Psoas muscle (tissue), 8 donors: Measurements from ENCODE around the gene NEK3. TPM values are rescaled to one million over a fixed set of nuclear protein-coding genes. Genes with fewer than 3 reads are reported as not detected.

Experiments
- ATAC-seq, 4 donors: fragments of 200-7000 bp; cut with Tn5 transposase; one replicate each; pipeline ENCODE4 v1.9.1; 2020; ENCODE audit warnings: moderate library complexity in 3 of 4, mild to moderate bottlenecking in 2 of 4
- DNase-seq, 2 donors: peaks; one replicate each; pipeline ENCODE4 v3.0.0-alpha.2; 2020
- H3K27ac ChIP-seq: fragments of 200-600 bp; one replicate; pipeline ENCODE4 v1.8.0; 2022
- H3K27me3 ChIP-seq, 3 donors: fragments of 200-600 bp in 1 of 3; one replicate each; pipeline versions ENCODE4 v1.6.1 to v1.8.0; 2013 to 2022; ENCODE audit warnings: low read length in 2 of 3, mild to moderate bottlenecking in 2 of 3, moderate library complexity in 1 of 3; ENCODE audit not compliant: insufficient read depth in 3 of 3
- H3K36me3 ChIP-seq, 2 donors: fragments of 200-600 bp in 1 of 2; one replicate each; pipeline versions ENCODE4 v1.6.1 to v1.8.0; 2013 to 2022; ENCODE audit warnings: low read depth in 1 of 2, mild to moderate bottlenecking in 1 of 2, moderate library complexity in 1 of 2; ENCODE audit not compliant: insufficient read depth in 1 of 2
- H3K4me1 ChIP-seq: fragments of 200-600 bp; one replicate; pipeline ENCODE4 v1.8.0; 2022
- H3K4me3 ChIP-seq: fragments of 200-600 bp; one replicate; pipeline ENCODE4 v1.8.0; 2022; ENCODE audit warnings: mild to moderate bottlenecking
- H3K9me3 ChIP-seq: fragments of 200-600 bp; one replicate; pipeline ENCODE4 v1.8.0; 2022
- CTCF ChIP-seq: fragments of 200-600 bp; IDR thresholded peaks from one replicate; pipeline ENCODE4 v1.8.0; 2022; ENCODE audit warnings: antibody characterized with exemption
- WGBS, 3 donors: extraction: QIAGEN DNeasy Blood & Tissue Kit; methylation state at CpG; one replicate each; pipeline versions ENCODE4 v1.1.6 to v1.1.7; 2013; 5-methylcytosine and 5-hydroxymethylcytosine counted together
- intact Hi-C, 2 donors: fragments of 100-400 bp; cut with DNase I; formaldehyde crosslinking; loops; one replicate each; pipeline versions ENCODE4 v1.11.0 to v1.14.2; 2022
- polyA plus RNA-seq, 3 donors: library from polyadenylated mRNA; stranded (reverse); fragments of 200-250 nt; gene quantifications; one replicate each; pipeline ENCODE4 v1.2.3, GENCODE V29; 2013
- total RNA-seq, 4 donors: library from RNA; stranded (reverse); fragmentation: NEBNext Ultra II Directional in 2 of 4; extraction: Animal tissue kit (Norgen Biotek cat#: 25700) in 2 of 4; gene quantifications; one replicate each; pipeline versions ENCODE4 v1.2.1 to v1.2.4, GENCODE V29; 2021 to 2023
- donor health status: healthy with polysubstance abuse.
- donor health status: DM: no; HTN: no; CAD: no; lungs with moderate emphysema.
- donor health status: Bipolar disorder and iron deficiency.
- donor health status: healthy.
- donor health status: DM: yes; HTN: yes; CAD: no.
- donor health status: DM: no; HTN: no; CAD: no.
- donor health status: DM: no; HTN: no; CAD: no.
- donor health status: DM: yes; HTN: yes; CAD: no.

The NEK3 gene
- total and polyA plus RNA-seq, 7 donors, result 3.1 to 5.3 (median 4.7) TPM

- ATAC-seq (no peak), DNase-seq (no peak)
- WGBS, 3 donors, result 78 to 91% (median 85%) methylated on average over 3 of the region's 3 CpGs
- H3K27me3 ChIP-seq, result no peaks in the 10 kb centered on the region
- no peak overlapping the region for H3K4me3 ChIP-seq
- TF ChIP-seq CTCF, result no peak
- peaks cover 0 to 12% of the 10 kb centered on the region in 2 donors for H3K36me3 ChIP-seq
- H3K9me3 ChIP-seq, result no peaks in the 10 kb centered on the region
- H3K27ac ChIP-seq, result no peak overlapping the region
- peaks cover 4% of the 10 kb centered on the region for H3K4me1 ChIP-seq
- intact Hi-C loops, result no loop called here
Observed at GRCh38 chr13:52161181-52161646, 1.8 kb upstream of the NEK3 start.

DNA sequence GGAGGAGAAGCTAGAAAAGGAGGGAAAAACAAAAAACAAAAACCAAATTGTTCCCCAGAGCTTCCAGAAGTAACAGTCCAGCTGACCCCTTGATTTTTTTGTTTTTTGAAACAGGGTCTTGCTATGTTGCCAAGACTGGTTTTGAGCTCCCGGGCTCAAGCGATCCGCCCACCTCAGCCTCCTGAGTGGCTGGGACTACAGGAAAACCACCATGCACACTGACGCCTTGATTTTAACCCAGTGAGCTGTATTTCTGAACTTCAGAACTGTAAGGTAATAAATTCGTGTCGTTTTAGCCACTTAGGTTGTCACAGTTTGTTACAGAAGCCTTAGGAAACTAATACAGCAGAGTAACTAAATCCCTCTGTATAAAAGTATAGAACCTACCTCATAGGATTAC lies 1.1 kb upstream of the NEK3 start:
- Histone ChIP-seq H3K27ac (no peak overlapping the region), H3K4me3 (no peak overlapping the region), H3K4me1 (peaks cover 4% of the 10 kb centered on the region), H3K36me3 (peaks cover 0 to 6% of the 10 kb centered on the region in 2 donors), H3K27me3 (no peaks in the 10 kb centered on the region), H3K9me3 (no peaks in the 10 kb centered on the region)
- WGBS, 3 donors, result 55 to 69% (median 64%) methylated on average over 6 of the region's 6 CpGs
- DNase-seq (no peak), ATAC-seq (no peak)
- TF ChIP-seq CTCF, result no peak
- intact Hi-C loops, result no loop called here

GRCh38 chr13:52160053-52160452 lies 656 bp upstream of the NEK3 start:
- TF ChIP-seq CTCF, result no peak
- WGBS, 3 donors, result 90 to 95% (median 94%) methylated on average over 6 of the region's 6 CpGs
- Histone ChIP-seq H3K27ac (no peak overlapping the region), H3K9me3 (no peaks in the 10 kb centered on the region), H3K4me1 (peaks cover 4% of the 10 kb centered on the region), H3K4me3 (peak overlapping the region; percentile 97), H3K36me3 (peaks cover 0 to 6% of the 10 kb centered on the region in 2 donors), H3K27me3 (no peaks in the 10 kb centered on the region)
- no peak for DNase-seq
- intact Hi-C loops, result no loop called here
- no peak for ATAC-seq

GRCh38 chr13:52158629-52159158 lies 703 bp downstream of the NEK3 start:
- peak; percentile 27 to 52 for DNase-seq
- Histone ChIP-seq H3K4me3 (peak overlapping the region; percentile 97), H3K27ac (peak overlapping the region; percentile 76), H3K36me3 (peaks cover 0 to 3% of the 10 kb centered on the region in 2 donors), H3K9me3 (no peaks in the 10 kb centered on the region), H3K4me1 (peaks cover 4% of the 10 kb centered on the region), H3K27me3 (no peaks in the 10 kb centered on the region)
- TF ChIP-seq CTCF, result no peak
- WGBS, 3 donors, result 9 to 10% (median 9%) methylated on average over 17 of the region's 17 CpGs
- intact Hi-C loops, result no loop called here
- ATAC-seq, result peak in 3 of 4 donors; percentile 12 to 47 (median 24)

DNA sequence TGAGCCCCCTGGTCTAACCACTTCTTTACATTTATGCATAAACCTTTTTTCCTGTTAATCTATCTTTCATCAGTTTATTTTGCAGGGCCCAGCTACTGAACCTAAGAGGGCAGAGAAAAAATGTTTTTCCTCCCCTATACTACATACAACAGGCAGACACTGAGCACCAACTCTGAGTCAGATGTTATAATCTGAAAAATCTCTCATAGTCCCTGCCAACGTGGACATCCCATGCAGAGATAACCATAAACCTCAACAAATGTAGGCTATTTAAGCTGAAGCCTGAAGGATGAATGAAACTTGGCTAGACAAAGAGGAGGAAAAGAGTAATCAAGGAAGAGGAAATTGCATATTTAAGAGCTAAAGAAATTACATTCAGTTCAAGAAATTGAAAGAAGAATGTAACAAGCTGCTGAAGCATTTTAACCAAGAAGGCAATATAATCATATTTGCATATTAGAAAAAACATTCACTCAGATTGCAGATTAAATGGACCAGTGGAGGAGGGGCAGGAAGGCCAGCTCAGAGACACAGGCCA lies 2.6 kb downstream of the NEK3 start:
- DNase-seq, result no peak
- no peak overlapping the region for H3K27ac ChIP-seq
- peaks cover 4% of the 10 kb centered on the region for H3K4me1 ChIP-seq
- H3K4me3 ChIP-seq, result no peak overlapping the region
- 47 to 51% (median 48%) methylated on average over 1 of the region's 1 CpG for WGBS, 3 donors
- TF ChIP-seq CTCF, result no peak
- H3K36me3 ChIP-seq, result peaks cover 0 to 6% of the 10 kb centered on the region in 2 donors
- intact Hi-C loops, result no loop called here
- ATAC-seq, result no peak
- no peaks in the 10 kb centered on the region for H3K27me3 ChIP-seq
- no peaks in the 10 kb centered on the region for H3K9me3 ChIP-seq
